HepG2 (cell line): ENCODE results near the gene PDK1. TPM values are rescaled to one million over a fixed set of nuclear protein-coding genes. Genes with fewer than 3 reads are reported as not detected.
A peak's percentile ranks its signal among the peaks of the same experiment; 100 is the strongest.

Experiments used
- BRF2 ChIP-seq: sonication (generic); formaldehyde crosslinking; IDR thresholded peaks from 2 replicates; pipeline ENCODE4 v1.8.1; 2022; ENCODE audit warnings: mild to moderate bottlenecking, missing genetic modification reagents
- FOXP4 ChIP-seq: sonication (generic); formaldehyde crosslinking; IDR thresholded peaks from 2 replicates; pipeline ENCODE4 v1.4.0; 2020; ENCODE audit warnings: missing genetic modification reagents
- IKZF4 ChIP-seq: sonication (generic); formaldehyde crosslinking; IDR thresholded peaks from 2 replicates; pipeline ENCODE4 v1.5.1; 2020; ENCODE audit warnings: borderline replicate concordance, mild to moderate bottlenecking, low read depth, missing genetic modification reagents; ENCODE audit errors: not compliant biosample characterization
- MTA3 ChIP-seq: sonication (generic); formaldehyde crosslinking; IDR thresholded peaks from 2 replicates; pipeline ENCODE4 v1.4.0; 2020; ENCODE audit warnings: missing genetic modification reagents
- ONECUT2 ChIP-seq: sonication (generic); formaldehyde crosslinking; IDR thresholded peaks from 2 replicates; pipeline ENCODE4 v1.4.0; 2020; ENCODE audit warnings: missing genetic modification reagents
- REXO4 ChIP-seq: sonication (generic); formaldehyde crosslinking; IDR thresholded peaks from 2 replicates; pipeline ENCODE4 v1.8.0; 2022; ENCODE audit warnings: missing genetic modification reagents, mild to moderate bottlenecking, borderline replicate concordance
- TERF1 ChIP-seq: sonication (generic); formaldehyde crosslinking; IDR thresholded peaks from 2 replicates; pipeline ENCODE4 v1.8.0; 2022; ENCODE audit warnings: mild to moderate bottlenecking, missing genetic modification reagents, moderate library complexity
- ZBTB7A ChIP-seq: sonication (generic); formaldehyde crosslinking; IDR thresholded peaks from 2 replicates; pipeline ENCODE4 v1.8.0; 2022; ENCODE audit warnings: mild to moderate bottlenecking, missing genetic modification reagents
- ZC3H13 ChIP-seq: sonication (generic); formaldehyde crosslinking; IDR thresholded peaks from 2 replicates; pipeline ENCODE4 v1.8.1; 2023; ENCODE audit warnings: mild to moderate bottlenecking, missing genetic modification reagents, moderate library complexity
- ZFP62 ChIP-seq: sonication (generic); formaldehyde crosslinking; IDR thresholded peaks from 2 replicates; pipeline ENCODE4 v1.4.0; 2020; ENCODE audit warnings: missing genetic modification reagents
- ZNF678 ChIP-seq: sonication (generic); formaldehyde crosslinking; IDR thresholded peaks from 2 replicates; pipeline ENCODE4 v1.4.0; 2020; ENCODE audit warnings: mild to moderate bottlenecking, missing genetic modification reagents
- ZSCAN9 ChIP-seq: IDR thresholded peaks from 2 replicates; pipeline ENCODE4 v1.6.1; 2016; ENCODE audit warnings: borderline replicate concordance
- polyA plus RNA-seq, 8 experiments: library from polyadenylated mRNA; depleted of rRNA in 3 of 8; stranded (reverse) in 7 of 8; unstranded in 1 of 8; fragments of >200 nt; fragmentation: Illumina TruSeq in 4 of 8; extraction: Trizol in 4 of 8; gene quantifications; 2 replicates each; pipeline versions ENCODE4 v1.2.1 to v1.2.3, GENCODE V29; 2011 to 2016; ENCODE audit warnings: low read depth in 4 of 8, missing spikeins in 1 of 8, mixed read lengths in 1 of 8; ENCODE audit not compliant: insufficient read depth in 1 of 8
- total RNA-seq, 5 experiments: library from RNA; depleted of rRNA; stranded (reverse); fragments of >200 nt; fragmentation: Illumina TruSeq; extraction: Trizol; gene quantifications; 2 replicates each; pipeline ENCODE4 v1.2.3, GENCODE V29; 2016; ENCODE audit warnings: low read depth in 1 of 5
- TF ChIP-seq, protein P1 (sequence below): sonication (generic); formaldehyde crosslinking; IDR thresholded peaks from 2 replicates; pipeline ENCODE4 v1.4.0; 2020; ENCODE audit warnings: mild to moderate bottlenecking, missing genetic modification reagents
- TF ChIP-seq, protein P2 (sequence below): sonication (generic); formaldehyde crosslinking; IDR thresholded peaks from 2 replicates; pipeline ENCODE4 v1.4.0; 2020; ENCODE audit warnings: missing genetic modification reagents
- TF ChIP-seq, protein P3 (sequence below): sonication (generic); formaldehyde crosslinking; IDR thresholded peaks from 2 replicates; pipeline ENCODE4 v1.5.1; 2020; ENCODE audit warnings: missing genetic modification reagents, mild to moderate bottlenecking, borderline replicate concordance
- TF ChIP-seq, protein P4 (sequence below): sonication (generic); formaldehyde crosslinking; IDR thresholded peaks from 2 replicates; pipeline ENCODE4 v1.4.0; 2020; ENCODE audit warnings: low read depth, mild to moderate bottlenecking, missing genetic modification reagents

Gene PDK1
- total and polyA plus RNA-seq, 2 of the 13 experiments (the other 11 are each of a cell fraction or from before 2014, with no cell fraction given): 11.9 to 96.9 TPM

DNA sequence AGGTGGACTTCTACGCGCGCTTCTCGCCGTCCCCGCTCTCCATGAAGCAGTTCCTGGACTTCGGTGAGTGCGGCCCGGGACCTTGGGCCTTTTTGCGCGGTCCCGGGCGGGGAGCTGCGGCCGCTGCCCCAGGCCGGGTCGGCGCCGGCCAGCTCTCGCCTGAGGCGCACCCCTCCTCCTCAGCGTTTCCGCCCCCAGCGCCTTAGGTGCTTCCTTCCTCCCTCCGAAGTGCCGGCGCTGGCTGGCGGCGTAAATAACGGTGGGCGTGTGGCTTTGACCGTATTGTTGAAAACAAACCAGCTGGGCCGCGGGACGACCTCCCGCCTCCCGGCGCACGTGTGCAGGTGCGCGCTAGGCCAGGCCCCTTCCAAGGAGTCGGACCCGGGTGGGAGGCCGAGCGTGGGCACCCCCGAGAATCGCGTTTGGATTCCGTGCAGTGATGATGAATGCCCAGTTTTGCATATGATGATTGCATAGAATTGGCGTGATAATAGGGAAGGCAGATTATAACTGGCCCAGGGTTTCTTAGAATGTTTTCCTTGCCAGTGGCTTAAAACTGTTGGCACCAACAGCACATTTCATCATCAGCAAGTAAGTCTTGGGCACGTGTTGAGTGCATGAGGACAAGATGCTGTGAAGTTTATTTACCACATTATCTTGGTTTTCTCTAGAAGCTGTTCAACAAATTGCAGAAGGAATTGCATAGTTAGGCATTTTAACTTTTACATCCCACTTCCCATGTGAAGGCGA is 569 bp downstream of the PDK1 start (continued):
- TF ChIP-seq, protein P1, sequence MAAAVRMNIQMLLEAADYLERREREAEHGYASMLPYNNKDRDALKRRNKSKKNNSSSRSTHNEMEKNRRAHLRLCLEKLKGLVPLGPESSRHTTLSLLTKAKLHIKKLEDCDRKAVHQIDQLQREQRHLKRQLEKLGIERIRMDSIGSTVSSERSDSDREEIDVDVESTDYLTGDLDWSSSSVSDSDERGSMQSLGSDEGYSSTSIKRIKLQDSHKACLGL: peak; percentile 94
- TF ChIP-seq MTA3 (CRISPR knock-in tag) (no peak), ZNF678 (CRISPR knock-in tag) (peak; percentile 6; the same call in 1 of the 2 replicates), BRF2 (no peak), FOXP4 (CRISPR knock-in tag) (peak; percentile 50), ZSCAN9 (CRISPR knock-in tag) (0 out of 2 replicates have a peak, but pooled peaks have one; percentile 8), REXO4 (peak; percentile 89; the same call in 1 of the 2 replicates), ZFP62 (CRISPR knock-in tag) (no peak), ZBTB7A (CRISPR knock-in tag) (peak; percentile 41), TERF1 (CRISPR knock-in tag) (0 out of 2 replicates have a peak, but pooled peaks have one; percentile 15), ONECUT2 (CRISPR knock-in tag) (no peak), ZC3H13 (CRISPR knock-in tag) (peak; percentile 97), IKZF4 (peak; percentile 84)
- TF ChIP-seq, protein P2, sequence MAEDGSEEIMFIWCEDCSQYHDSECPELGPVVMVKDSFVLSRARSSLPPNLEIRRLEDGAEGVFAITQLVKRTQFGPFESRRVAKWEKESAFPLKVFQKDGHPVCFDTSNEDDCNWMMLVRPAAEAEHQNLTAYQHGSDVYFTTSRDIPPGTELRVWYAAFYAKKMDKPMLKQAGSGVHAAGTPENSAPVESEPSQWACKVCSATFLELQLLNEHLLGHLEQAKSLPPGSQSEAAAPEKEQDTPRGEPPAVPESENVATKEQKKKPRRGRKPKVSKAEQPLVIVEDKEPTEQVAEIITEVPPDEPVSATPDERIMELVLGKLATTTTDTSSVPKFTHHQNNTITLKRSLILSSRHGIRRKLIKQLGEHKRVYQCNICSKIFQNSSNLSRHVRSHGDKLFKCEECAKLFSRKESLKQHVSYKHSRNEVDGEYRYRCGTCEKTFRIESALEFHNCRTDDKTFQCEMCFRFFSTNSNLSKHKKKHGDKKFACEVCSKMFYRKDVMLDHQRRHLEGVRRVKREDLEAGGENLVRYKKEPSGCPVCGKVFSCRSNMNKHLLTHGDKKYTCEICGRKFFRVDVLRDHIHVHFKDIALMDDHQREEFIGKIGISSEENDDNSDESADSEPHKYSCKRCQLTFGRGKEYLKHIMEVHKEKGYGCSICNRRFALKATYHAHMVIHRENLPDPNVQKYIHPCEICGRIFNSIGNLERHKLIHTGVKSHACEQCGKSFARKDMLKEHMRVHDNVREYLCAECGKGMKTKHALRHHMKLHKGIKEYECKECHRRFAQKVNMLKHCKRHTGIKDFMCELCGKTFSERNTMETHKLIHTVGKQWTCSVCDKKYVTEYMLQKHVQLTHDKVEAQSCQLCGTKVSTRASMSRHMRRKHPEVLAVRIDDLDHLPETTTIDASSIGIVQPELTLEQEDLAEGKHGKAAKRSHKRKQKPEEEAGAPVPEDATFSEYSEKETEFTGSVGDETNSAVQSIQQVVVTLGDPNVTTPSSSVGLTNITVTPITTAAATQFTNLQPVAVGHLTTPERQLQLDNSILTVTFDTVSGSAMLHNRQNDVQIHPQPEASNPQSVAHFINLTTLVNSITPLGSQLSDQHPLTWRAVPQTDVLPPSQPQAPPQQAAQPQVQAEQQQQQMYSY (CRISPR knock-in tag): peak; percentile 1; the same call in 1 of the 2 replicates
- TF ChIP-seq, protein P3, sequence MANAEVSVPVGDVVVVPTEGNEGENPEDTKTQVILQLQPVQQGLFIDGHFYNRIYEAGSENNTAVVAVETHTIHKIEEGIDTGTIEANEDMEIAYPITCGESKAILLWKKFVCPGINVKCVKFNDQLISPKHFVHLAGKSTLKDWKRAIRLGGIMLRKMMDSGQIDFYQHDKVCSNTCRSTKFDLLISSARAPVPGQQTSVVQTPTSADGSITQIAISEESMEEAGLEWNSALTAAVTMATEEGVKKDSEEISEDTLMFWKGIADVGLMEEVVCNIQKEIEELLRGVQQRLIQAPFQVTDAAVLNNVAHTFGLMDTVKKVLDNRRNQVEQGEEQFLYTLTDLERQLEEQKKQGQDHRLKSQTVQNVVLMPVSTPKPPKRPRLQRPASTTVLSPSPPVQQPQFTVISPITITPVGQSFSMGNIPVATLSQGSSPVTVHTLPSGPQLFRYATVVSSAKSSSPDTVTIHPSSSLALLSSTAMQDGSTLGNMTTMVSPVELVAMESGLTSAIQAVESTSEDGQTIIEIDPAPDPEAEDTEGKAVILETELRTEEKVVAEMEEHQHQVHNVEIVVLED (CRISPR knock-in tag): peak; percentile 14; the same call in 1 of the 2 replicates
- TF ChIP-seq, protein P4, sequence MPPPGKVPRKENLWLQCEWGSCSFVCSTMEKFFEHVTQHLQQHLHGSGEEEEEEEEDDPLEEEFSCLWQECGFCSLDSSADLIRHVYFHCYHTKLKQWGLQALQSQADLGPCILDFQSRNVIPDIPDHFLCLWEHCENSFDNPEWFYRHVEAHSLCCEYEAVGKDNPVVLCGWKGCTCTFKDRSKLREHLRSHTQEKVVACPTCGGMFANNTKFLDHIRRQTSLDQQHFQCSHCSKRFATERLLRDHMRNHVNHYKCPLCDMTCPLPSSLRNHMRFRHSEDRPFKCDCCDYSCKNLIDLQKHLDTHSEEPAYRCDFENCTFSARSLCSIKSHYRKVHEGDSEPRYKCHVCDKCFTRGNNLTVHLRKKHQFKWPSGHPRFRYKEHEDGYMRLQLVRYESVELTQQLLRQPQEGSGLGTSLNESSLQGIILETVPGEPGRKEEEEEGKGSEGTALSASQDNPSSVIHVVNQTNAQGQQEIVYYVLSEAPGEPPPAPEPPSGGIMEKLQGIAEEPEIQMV (CRISPR knock-in tag): no peak
